Neutrophil (primary cell): ENCODE measurements around the gene BCR.

Experiments
- H3K27ac ChIP-seq: fragments of 200-600 bp; sonication (generic); 2 replicates; pipeline ENCODE4 v1.5.1; 2016; ENCODE audit warnings: mild to moderate bottlenecking, moderate library complexity
- H3K27me3 ChIP-seq: fragments of 200-600 bp; sonication (generic); 2 replicates; pipeline ENCODE4 v1.6.0; 2016; ENCODE audit warnings: mild to moderate bottlenecking
- H3K36me3 ChIP-seq: fragments of 200-600 bp; sonication (generic); 2 replicates; pipeline ENCODE4 v1.5.1; 2017
- H3K4me1 ChIP-seq, 2 experiments: fragments of 200-600 bp in 1 of 2; sonication (generic) in 1 of 2; 1 replicate in 1 of 2; 2 replicates in 1 of 2; pipeline versions ENCODE4 v1.5.1 to v1.6.1; 2013 to 2016; ENCODE audit warnings: low read depth in 1 of 2, low read length in 1 of 2, mild to moderate bottlenecking in 1 of 2, moderate library complexity in 1 of 2; ENCODE audit not compliant: control insufficient read depth in 1 of 2, insufficient read depth in 1 of 2
- H3K4me3 ChIP-seq, 2 experiments: fragments of 200-600 bp in 1 of 2; sonication (generic) in 1 of 2; 1 replicate in 1 of 2; 2 replicates in 1 of 2; pipeline ENCODE4 v1.5.1; 2013 to 2016; ENCODE audit warnings: low read depth in 1 of 2, low read length in 1 of 2, mild to moderate bottlenecking in 1 of 2, moderate library complexity in 1 of 2
- H3K9me3 ChIP-seq: fragments of 200-600 bp; sonication (generic); 2 replicates; pipeline ENCODE4 v1.5.1; 2016
- TF ChIP-seq, protein P1 (sequence below): fragments of 200-600 bp; sonication (generic); IDR thresholded peaks from 2 replicates; pipeline ENCODE4 v1.5.1; 2016; ENCODE audit warnings: antibody characterized with exemption

The BCR gene

GRCh38 chr22:23203452-23204124, 23.3 kb downstream of the BCR start:
- Histone ChIP-seq H3K4me3 (no peak overlapping the region), H3K27me3 (no peaks in the 10 kb centered on the region), H3K36me3 (peaks cover 6% of the 10 kb centered on the region), H3K4me1 (peaks cover 5 to 8% of the 10 kb centered on the region in 2 experiments), H3K9me3 (no peaks in the 10 kb centered on the region), H3K27ac (no peak overlapping the region)
- TF ChIP-seq, protein P1, sequence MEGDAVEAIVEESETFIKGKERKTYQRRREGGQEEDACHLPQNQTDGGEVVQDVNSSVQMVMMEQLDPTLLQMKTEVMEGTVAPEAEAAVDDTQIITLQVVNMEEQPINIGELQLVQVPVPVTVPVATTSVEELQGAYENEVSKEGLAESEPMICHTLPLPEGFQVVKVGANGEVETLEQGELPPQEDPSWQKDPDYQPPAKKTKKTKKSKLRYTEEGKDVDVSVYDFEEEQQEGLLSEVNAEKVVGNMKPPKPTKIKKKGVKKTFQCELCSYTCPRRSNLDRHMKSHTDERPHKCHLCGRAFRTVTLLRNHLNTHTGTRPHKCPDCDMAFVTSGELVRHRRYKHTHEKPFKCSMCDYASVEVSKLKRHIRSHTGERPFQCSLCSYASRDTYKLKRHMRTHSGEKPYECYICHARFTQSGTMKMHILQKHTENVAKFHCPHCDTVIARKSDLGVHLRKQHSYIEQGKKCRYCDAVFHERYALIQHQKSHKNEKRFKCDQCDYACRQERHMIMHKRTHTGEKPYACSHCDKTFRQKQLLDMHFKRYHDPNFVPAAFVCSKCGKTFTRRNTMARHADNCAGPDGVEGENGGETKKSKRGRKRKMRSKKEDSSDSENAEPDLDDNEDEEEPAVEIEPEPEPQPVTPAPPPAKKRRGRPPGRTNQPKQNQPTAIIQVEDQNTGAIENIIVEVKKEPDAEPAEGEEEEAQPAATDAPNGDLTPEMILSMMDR: no peak

GRCh38 chr22:23204125-23204488, 23.8 kb downstream of the BCR start:
- no peak overlapping the region for H3K27ac ChIP-seq
- H3K27me3 ChIP-seq: no peaks in the 10 kb centered on the region
- peaks cover 5 to 8% of the 10 kb centered on the region in 2 experiments for H3K4me1 ChIP-seq
- no peak overlapping the region for H3K4me3 ChIP-seq
- H3K36me3 ChIP-seq: peaks cover 6% of the 10 kb centered on the region
- H3K9me3 ChIP-seq: no peaks in the 10 kb centered on the region
- TF ChIP-seq, protein P1: no peak

GRCh38 chr22:23204541-23205157, 24.3 kb downstream of the BCR start:
- Histone ChIP-seq H3K27me3 (no peaks in the 10 kb centered on the region), H3K4me3 (no peak overlapping the region), H3K4me1 (peaks cover 5 to 8% of the 10 kb centered on the region in 2 experiments), H3K27ac (no peak overlapping the region), H3K36me3 (peaks cover 6% of the 10 kb centered on the region), H3K9me3 (no peaks in the 10 kb centered on the region)
- TF ChIP-seq, protein P1: no peak

- peaks cover 5 to 8% of the 10 kb centered on the region in 2 experiments for H3K4me1 ChIP-seq
- H3K27me3 ChIP-seq: no peaks in the 10 kb centered on the region
- TF ChIP-seq, protein P1: no peak
- H3K27ac ChIP-seq: no peak overlapping the region
- H3K4me3 ChIP-seq: no peak overlapping the region
- no peaks in the 10 kb centered on the region for H3K9me3 ChIP-seq
- peaks cover 6% of the 10 kb centered on the region for H3K36me3 ChIP-seq
Observed at GRCh38 chr22:23205339-23206049, 25.2 kb downstream of the BCR start.

DNA sequence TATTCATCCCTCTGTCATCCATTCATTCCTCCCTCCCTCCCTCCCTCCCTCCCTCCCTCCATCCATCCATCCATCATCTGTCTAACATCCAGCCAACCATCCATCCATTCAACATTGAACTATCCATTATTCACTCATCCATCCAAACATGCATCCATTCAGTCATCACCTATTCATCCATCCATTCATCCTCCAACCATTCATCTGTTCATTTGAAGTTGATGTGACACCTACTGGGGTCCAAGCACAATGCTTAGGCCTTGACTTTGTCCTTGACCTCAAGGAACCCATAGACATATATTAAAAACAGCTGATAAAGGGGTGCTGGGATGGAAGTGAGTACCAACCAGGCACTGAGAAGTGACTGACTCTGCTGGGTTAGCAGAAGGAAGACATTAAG, 26.6 kb downstream of the BCR start:
- TF ChIP-seq, protein P1: no peak
- H3K9me3 ChIP-seq: no peaks in the 10 kb centered on the region
- no peaks in the 10 kb centered on the region for H3K27me3 ChIP-seq
- H3K4me1 ChIP-seq: peaks cover 5 to 8% of the 10 kb centered on the region in 2 experiments
- peaks cover 6% of the 10 kb centered on the region for H3K36me3 ChIP-seq
- H3K4me3 ChIP-seq: no peak overlapping the region
- no peak overlapping the region for H3K27ac ChIP-seq
